ENCODE results near the gene GNB5. TPM values are rescaled to one million over a fixed set of nuclear protein-coding genes. Genes with fewer than 3 reads are reported as not detected.

The GNB5 gene
- total and polyA plus RNA-seq, 2 of the 13 experiments (the other 11 are each of a cell fraction or from before 2014, with no cell fraction given) = 13.7 to 14.4 TPM

DNA sequence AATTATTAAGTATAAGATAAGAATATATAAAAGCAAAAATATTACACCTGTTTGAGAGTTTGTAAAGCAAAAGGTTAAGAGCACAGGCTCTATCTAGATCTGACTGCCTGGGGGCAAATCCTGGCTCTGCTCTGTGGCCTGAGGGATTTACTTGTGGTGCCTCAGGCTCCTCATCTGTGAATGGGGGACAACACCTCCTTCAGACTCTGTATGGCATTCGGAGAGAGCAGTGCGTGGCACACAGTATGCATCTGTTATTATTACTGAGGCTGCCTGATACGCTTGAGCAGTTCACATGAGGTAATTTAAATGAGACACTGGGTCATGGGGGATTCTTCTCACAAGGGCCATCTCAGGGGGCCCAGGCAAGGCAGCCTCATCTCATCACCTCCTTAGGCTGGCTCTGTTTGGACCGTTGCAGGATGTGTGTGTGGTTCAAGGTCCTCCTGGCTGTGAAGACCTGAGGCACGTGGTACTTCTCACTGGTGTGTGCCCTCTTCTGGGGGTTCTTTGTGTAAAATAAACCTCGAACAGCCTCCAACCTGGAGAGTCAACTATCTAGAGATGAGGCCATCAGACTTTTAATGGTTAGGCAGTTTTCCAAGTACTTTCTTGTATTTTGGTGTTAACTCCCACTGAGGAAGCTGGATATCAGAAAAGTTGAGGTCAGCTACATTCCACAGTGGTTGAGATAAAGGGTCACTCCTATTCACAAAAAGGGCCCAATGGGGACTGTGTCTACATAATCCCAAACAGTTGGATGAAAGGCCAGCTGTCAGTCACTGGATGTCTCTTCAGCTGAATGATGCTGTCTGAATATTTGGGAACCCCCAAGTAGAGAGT, 9.0 kb downstream of the GNB5 start (continued):
- TF ChIP-seq, protein P1, sequence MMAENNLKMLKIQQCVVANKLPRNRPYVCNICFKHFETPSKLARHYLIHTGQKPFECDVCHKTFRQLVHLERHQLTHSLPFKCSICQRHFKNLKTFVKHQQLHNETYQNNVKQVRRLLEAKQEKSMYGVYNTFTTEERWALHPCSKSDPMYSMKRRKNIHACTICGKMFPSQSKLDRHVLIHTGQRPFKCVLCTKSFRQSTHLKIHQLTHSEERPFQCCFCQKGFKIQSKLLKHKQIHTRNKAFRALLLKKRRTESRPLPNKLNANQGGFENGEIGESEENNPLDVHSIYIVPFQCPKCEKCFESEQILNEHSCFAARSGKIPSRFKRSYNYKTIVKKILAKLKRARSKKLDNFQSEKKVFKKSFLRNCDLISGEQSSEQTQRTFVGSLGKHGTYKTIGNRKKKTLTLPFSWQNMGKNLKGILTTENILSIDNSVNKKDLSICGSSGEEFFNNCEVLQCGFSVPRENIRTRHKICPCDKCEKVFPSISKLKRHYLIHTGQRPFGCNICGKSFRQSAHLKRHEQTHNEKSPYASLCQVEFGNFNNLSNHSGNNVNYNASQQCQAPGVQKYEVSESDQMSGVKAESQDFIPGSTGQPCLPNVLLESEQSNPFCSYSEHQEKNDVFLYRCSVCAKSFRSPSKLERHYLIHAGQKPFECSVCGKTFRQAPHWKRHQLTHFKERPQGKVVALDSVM (CRISPR knock-in tag; IDR thresholded peaks at IDR 0.05) = 0 out of 2 replicates have a peak, but pooled peaks have one; percentile 17
- TF ChIP-seq KDM2A (CRISPR knock-in tag; IDR thresholded peaks at IDR 0.05; ENCODE audit: borderline replicate concordance, low read depth) (0 out of 2 replicates have a peak, but pooled peaks have one; percentile 32), SALL1 (CRISPR knock-in tag; IDR thresholded peaks at IDR 0.05) (peak; percentile 31; the same call in 1 of the 2 replicates), HDAC2 (CRISPR knock-in tag; IDR thresholded peaks at IDR 0.05) (0 out of 2 replicates have a peak, but pooled peaks have one; percentile 23), MYC (CRISPR knock-in tag; IDR thresholded peaks at IDR 0.05; ENCODE audit: borderline replicate concordance) (peak; percentile 38; the same call in 1 of the 2 replicates), SMAD3 (CRISPR knock-in tag; IDR thresholded peaks at IDR 0.05) (no peak), ZNF20 (CRISPR knock-in tag; IDR thresholded peaks at IDR 0.05) (no peak), KAT8 (CRISPR knock-in tag; IDR thresholded peaks at IDR 0.05) (no peak), RARA (CRISPR knock-in tag; IDR thresholded peaks at IDR 0.05) (peak; percentile 22; the same call in 1 of the 2 replicates)
- TF ChIP-seq, protein P2, sequence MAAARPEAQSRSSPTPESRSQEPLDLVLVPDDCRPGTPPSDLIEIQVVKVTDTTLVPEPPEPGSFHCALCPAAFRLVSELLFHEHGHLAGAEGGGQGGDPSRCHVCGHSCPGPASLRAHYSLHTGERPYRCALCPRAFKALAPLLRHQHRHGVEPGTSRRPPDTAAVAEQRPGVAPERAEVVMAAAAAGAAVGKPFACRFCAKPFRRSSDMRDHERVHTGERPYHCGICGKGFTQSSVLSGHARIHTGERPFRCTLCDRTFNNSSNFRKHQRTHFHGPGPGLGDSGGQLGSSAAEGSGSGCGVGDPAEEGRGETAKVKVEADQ (CRISPR knock-in tag; IDR thresholded peaks at IDR 0.05; ENCODE audit: borderline replicate concordance) = no peak
- TF ChIP-seq, protein P3, sequence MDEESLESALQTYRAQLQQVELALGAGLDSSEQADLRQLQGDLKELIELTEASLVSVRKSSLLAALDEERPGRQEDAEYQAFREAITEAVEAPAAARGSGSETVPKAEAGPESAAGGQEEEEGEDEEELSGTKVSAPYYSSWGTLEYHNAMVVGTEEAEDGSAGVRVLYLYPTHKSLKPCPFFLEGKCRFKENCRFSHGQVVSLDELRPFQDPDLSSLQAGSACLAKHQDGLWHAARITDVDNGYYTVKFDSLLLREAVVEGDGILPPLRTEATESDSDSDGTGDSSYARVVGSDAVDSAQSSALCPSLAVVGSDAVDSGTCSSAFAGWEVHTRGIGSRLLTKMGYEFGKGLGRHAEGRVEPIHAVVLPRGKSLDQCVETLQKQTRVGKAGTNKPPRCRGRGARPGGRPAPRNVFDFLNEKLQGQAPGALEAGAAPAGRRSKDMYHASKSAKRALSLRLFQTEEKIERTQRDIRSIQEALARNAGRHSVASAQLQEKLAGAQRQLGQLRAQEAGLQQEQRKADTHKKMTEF (CRISPR knock-in tag; IDR thresholded peaks at IDR 0.05) = 0 out of 2 replicates have a peak, but pooled peaks have one; percentile 19
- TF ChIP-seq, protein P4, sequence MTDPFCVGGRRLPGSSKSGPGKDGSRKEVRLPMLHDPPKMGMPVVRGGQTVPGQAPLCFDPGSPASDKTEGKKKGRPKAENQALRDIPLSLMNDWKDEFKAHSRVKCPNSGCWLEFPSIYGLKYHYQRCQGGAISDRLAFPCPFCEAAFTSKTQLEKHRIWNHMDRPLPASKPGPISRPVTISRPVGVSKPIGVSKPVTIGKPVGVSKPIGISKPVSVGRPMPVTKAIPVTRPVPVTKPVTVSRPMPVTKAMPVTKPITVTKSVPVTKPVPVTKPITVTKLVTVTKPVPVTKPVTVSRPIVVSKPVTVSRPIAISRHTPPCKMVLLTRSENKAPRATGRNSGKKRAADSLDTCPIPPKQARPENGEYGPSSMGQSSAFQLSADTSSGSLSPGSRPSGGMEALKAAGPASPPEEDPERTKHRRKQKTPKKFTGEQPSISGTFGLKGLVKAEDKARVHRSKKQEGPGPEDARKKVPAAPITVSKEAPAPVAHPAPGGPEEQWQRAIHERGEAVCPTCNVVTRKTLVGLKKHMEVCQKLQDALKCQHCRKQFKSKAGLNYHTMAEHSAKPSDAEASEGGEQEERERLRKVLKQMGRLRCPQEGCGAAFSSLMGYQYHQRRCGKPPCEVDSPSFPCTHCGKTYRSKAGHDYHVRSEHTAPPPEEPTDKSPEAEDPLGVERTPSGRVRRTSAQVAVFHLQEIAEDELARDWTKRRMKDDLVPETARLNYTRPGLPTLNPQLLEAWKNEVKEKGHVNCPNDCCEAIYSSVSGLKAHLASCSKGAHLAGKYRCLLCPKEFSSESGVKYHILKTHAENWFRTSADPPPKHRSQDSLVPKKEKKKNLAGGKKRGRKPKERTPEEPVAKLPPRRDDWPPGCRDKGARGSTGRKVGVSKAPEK (CRISPR knock-in tag; IDR thresholded peaks at IDR 0.05; ENCODE audit: borderline replicate concordance) = no peak
- TF ChIP-seq, protein P5, sequence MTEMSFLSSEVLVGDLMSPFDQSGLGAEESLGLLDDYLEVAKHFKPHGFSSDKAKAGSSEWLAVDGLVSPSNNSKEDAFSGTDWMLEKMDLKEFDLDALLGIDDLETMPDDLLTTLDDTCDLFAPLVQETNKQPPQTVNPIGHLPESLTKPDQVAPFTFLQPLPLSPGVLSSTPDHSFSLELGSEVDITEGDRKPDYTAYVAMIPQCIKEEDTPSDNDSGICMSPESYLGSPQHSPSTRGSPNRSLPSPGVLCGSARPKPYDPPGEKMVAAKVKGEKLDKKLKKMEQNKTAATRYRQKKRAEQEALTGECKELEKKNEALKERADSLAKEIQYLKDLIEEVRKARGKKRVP (CRISPR knock-in tag; IDR thresholded peaks at IDR 0.05) = no peak
- TF ChIP-seq, protein P6, sequence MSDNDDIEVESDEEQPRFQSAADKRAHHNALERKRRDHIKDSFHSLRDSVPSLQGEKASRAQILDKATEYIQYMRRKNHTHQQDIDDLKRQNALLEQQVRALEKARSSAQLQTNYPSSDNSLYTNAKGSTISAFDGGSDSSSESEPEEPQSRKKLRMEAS (IDR thresholded peaks at IDR 0.05) = peak; percentile 70

Data from HepG2 (cell line).